Stimulated activated CD8-positive, alpha-beta memory T cell treated with anti-CD3 and anti-CD28 coated beads, Interleukin-12 subunit alpha, Interleukin-12 subunit beta, amount 100 ng/mL, for 4 hours (primary cell): ENCODE data around the gene ANXA7.
"Not testable (repeated sequence)": the region's sequence is repeated elsewhere in the genome, so short reads cannot be mapped to it uniquely, and the experiment has no call there.

ENCODE experiments used
- DNase-seq: peaks from one replicate; pipeline ENCODE4 v3.0.0-alpha.2; 2020; ENCODE audit warnings: low read depth

ANXA7 gene

GRCh38 chr10:73338801-73339368 lies 75.0 kb downstream of the ANXA7 start:
- DNase-seq: no peak

- DNase-seq: no peak
Observed at GRCh38 chr10:73333202-73333601, 80.7 kb downstream of the ANXA7 start.

GRCh38 chr10:73332379-73332778 lies 81.5 kb downstream of the ANXA7 start:
- no peak for DNase-seq

GRCh38 chr10:73328523-73328922 lies 85.3 kb downstream of the ANXA7 start:
- DNase-seq: not testable (repeated sequence)

- DNase-seq: not testable (repeated sequence)
Observed at GRCh38 chr10:73325290-73325689, 88.6 kb downstream of the ANXA7 start.
